ENCODE data around the gene TBCK.
"Not testable (repeated sequence)": the region's sequence is repeated elsewhere in the genome, so short reads cannot be mapped to it uniquely, and the experiment has no call there.

DNA sequence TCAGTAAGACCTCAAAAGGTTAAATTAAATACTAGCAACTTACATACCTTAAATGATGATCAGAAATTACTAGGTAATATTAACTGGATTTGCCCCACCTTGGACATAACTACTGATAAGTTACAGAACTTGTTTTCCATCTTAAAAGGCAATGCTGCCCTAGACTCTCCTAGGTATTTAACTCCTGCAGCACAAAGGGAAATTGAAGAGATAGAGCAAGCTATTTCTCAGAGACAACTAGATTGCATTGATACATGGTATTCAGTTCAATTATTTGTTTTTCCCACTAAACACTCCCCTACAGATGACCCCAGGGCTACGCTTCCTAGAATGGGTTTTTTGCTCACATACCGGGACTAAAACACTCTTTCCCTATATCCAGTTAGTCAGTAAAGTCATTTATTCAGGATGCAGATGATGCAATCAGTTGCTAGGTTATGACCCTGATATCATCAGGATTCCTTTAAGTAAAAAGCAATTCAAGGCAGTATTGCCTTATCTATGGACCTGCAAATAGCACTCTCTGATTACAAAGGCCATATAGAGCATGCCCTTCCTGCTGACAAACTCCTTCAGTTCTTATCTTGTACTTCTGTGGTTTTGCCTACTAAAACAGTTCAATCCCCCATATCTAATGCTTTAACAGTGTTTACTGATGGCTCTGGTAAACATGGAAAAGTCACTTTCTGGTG, 204.1 kb downstream of the TBCK start:
- TF ChIP-seq POLR2A, EP300 (IDR thresholded peaks at IDR 0.05): not testable (repeated sequence)
- TF ChIP-seq, protein P1, sequence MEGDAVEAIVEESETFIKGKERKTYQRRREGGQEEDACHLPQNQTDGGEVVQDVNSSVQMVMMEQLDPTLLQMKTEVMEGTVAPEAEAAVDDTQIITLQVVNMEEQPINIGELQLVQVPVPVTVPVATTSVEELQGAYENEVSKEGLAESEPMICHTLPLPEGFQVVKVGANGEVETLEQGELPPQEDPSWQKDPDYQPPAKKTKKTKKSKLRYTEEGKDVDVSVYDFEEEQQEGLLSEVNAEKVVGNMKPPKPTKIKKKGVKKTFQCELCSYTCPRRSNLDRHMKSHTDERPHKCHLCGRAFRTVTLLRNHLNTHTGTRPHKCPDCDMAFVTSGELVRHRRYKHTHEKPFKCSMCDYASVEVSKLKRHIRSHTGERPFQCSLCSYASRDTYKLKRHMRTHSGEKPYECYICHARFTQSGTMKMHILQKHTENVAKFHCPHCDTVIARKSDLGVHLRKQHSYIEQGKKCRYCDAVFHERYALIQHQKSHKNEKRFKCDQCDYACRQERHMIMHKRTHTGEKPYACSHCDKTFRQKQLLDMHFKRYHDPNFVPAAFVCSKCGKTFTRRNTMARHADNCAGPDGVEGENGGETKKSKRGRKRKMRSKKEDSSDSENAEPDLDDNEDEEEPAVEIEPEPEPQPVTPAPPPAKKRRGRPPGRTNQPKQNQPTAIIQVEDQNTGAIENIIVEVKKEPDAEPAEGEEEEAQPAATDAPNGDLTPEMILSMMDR (IDR thresholded peaks at IDR 0.05), result not testable (repeated sequence)
